Measurements from ENCODE around the gene ABHD5. TPM values are rescaled to one million over a fixed set of nuclear protein-coding genes. Genes with fewer than 3 reads are reported as not detected.

The ABHD5 gene
- total and polyA plus RNA-seq, 12 donors: 6.1 to 43.4 (median 21.9) TPM

GRCh38 chr3:43691120-43691995 lies 620 bp downstream of the ABHD5 start:
- Histone ChIP-seq H3K4me1 (replicated peaks in 1 of 2) (peaks cover 12 to 39% of the 10 kb centered on the region in 2 donors), H3K4me3 (peak overlapping the region; percentile 32 to 94 (median 64)), H3K9me3 (replicated peaks in 1 of 3) (no peaks in the 10 kb centered on the region), H3K27ac (peak overlapping the region; percentile 66 to 95 (median 85)), H3K36me3 (replicated peaks in 1 of 2) (no peaks in the 10 kb centered on the region), H3K27me3 (no peaks in the 10 kb centered on the region)
- 0 to 2% (median 1%) methylated on average over 26 to 72 of the region's 72 CpGs for WGBS, 4 donors
- peak; percentile 56 to 80 (median 60) for DNase-seq
- intact Hi-C loops (cut with DNase I): loop anchor here in 1 of 2 donors (10.0 kb wide), 1 partner anchor 67 kb away; the partner anchor contains the start of gene ANO10
- no peak for TF ChIP-seq CTCF (IDR thresholded peaks at IDR 0.05)
- no peak for TF ChIP-seq POLR2A (IDR thresholded peaks at IDR 0.05)

- WGBS, 4 donors: 74 to 81% (median 78%) methylated on average over 8 of the region's 8 CpGs
- Histone ChIP-seq H3K27me3 (no peaks in the 10 kb centered on the region), H3K27ac (no peak overlapping the region), H3K36me3 (replicated peaks in 1 of 2) (no peaks in the 10 kb centered on the region), H3K4me1 (replicated peaks in 1 of 2) (peaks cover 12 to 41% of the 10 kb centered on the region in 2 donors), H3K4me3 (peak overlapping the region in 1 of 4 donors; percentile 94), H3K9me3 (replicated peaks in 1 of 3) (no peaks in the 10 kb centered on the region)
- no peak for DNase-seq
- intact Hi-C loops (cut with DNase I): loop anchor here in 1 of 2 donors (10.0 kb wide), 1 partner anchor 67 kb away; the partner anchor contains the start of gene ANO10
- TF ChIP-seq CTCF (IDR thresholded peaks at IDR 0.05): no peak
Observed at GRCh38 chr3:43692085-43692855, 1.5 kb downstream of the ABHD5 start.

GRCh38 chr3:43692971-43693370 lies 2.2 kb downstream of the ABHD5 start:
- Histone ChIP-seq H3K9me3 (replicated peaks in 1 of 3) (no peaks in the 10 kb centered on the region), H3K27ac (peak overlapping the region in 1 of 5 donors; percentile 5), H3K4me1 (replicated peaks in 1 of 2) (peaks cover 12 to 41% of the 10 kb centered on the region in 2 donors), H3K4me3 (no peak overlapping the region), H3K36me3 (replicated peaks in 1 of 2) (no peaks in the 10 kb centered on the region), H3K27me3 (no peaks in the 10 kb centered on the region)
- TF ChIP-seq POLR2A (IDR thresholded peaks at IDR 0.05): no peak
- TF ChIP-seq CTCF (IDR thresholded peaks at IDR 0.05): no peak
- DNase-seq: no peak
- intact Hi-C loops (cut with DNase I): loop anchor here in 1 of 2 donors (10.0 kb wide), 1 partner anchor 68 kb away; the partner anchor contains the start of gene ANO10
- 58 to 66% (median 61%) methylated on average over 2 of the region's 2 CpGs for WGBS, 4 donors

- H3K4me1 ChIP-seq (replicated peaks in 1 of 2): peaks cover 12 to 41% of the 10 kb centered on the region in 2 donors
- H3K36me3 ChIP-seq (replicated peaks in 1 of 2): no peaks in the 10 kb centered on the region
- intact Hi-C loops (cut with DNase I): loop anchor here in 1 of 2 donors (10.0 kb wide), 1 partner anchor 69 kb away; the partner anchor contains the start of gene ANO10
- no peaks in the 10 kb centered on the region for H3K27me3 ChIP-seq
- no peaks in the 10 kb centered on the region for H3K9me3 ChIP-seq (replicated peaks in 1 of 3)
- no peak for DNase-seq
- 10 to 25% (median 19%) methylated on average over 1 of the region's 1 CpG for WGBS, 4 donors
- TF ChIP-seq POLR2A (IDR thresholded peaks at IDR 0.05): no peak
- no peak for TF ChIP-seq CTCF (IDR thresholded peaks at IDR 0.05)
- no peak overlapping the region for H3K4me3 ChIP-seq
- H3K27ac ChIP-seq: peak overlapping the region in 1 of 5 donors; percentile 5
Observed at GRCh38 chr3:43693594-43693993, 2.9 kb downstream of the ABHD5 start.
